NB4 (cell line): ENCODE data around the gene NUP210.

Source experiments
- POLR2A ChIP-seq: IDR thresholded peaks from 2 replicates; pipeline ENCODE4 v1.6.1; 2011; ENCODE audit warnings: mild to moderate bottlenecking; ENCODE audit not compliant: insufficient read length; ENCODE audit errors: extremely low read depth
- TF ChIP-seq, protein P1 (sequence below): IDR thresholded peaks from one replicate; pipeline ENCODE4 v1.5.1; 2012; ENCODE audit warnings: low read depth, low read length
- TF ChIP-seq, protein P2 (sequence below): IDR thresholded peaks from 2 replicates; pipeline ENCODE4 v1.6.1; 2011; ENCODE audit warnings: low read depth, low read length

DNA sequence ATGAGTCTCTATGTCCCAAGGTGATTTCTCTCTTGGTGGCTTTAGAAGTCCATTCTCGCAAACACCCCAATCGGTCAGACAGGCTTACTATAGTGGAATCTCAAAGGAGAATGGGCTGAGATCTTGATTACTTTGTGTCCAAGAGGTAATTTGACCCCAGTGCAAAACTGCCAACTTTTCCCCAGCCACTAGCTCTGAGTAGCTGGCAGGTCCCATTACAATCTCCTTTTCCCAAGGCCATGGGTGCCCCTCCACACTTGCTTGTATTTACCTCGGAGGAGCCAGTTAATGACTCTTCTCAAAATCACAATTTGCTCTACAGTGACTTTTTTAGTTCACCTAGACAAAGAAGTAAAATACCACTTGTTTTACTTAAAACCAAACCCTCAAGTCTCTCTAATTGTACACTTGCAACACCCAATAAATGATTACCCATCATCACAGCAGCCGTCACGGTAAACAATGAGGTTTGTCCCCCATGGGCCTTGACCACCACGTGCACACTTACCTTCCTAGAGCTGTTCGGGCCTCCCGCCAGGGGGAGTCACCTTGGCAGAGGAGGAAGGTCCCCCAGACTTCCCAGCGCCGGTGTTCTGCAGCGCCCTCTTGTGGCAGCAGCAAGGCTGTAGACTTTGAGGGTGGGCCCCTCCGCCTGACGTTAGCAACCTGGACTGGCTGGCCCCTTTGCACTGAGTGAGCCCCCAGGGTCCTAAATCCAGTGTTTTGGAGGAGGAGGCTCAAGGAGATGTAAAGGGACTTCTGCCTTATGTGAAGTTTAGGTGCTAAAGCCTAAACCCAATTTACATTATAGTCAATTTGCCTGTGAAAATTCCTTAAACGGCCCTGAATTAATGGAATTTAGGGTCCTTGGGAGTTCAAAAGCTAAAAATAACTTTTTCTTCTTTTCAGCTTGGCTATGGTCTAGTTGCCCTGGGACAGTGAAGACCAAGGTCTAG is 41.3 kb upstream of the NUP210 start:
- TF ChIP-seq, protein P1, sequence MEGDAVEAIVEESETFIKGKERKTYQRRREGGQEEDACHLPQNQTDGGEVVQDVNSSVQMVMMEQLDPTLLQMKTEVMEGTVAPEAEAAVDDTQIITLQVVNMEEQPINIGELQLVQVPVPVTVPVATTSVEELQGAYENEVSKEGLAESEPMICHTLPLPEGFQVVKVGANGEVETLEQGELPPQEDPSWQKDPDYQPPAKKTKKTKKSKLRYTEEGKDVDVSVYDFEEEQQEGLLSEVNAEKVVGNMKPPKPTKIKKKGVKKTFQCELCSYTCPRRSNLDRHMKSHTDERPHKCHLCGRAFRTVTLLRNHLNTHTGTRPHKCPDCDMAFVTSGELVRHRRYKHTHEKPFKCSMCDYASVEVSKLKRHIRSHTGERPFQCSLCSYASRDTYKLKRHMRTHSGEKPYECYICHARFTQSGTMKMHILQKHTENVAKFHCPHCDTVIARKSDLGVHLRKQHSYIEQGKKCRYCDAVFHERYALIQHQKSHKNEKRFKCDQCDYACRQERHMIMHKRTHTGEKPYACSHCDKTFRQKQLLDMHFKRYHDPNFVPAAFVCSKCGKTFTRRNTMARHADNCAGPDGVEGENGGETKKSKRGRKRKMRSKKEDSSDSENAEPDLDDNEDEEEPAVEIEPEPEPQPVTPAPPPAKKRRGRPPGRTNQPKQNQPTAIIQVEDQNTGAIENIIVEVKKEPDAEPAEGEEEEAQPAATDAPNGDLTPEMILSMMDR = peak; percentile 66
- TF ChIP-seq, protein P2, sequence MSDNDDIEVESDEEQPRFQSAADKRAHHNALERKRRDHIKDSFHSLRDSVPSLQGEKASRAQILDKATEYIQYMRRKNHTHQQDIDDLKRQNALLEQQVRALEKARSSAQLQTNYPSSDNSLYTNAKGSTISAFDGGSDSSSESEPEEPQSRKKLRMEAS = 0 out of 2 replicates have a peak, but pooled peaks have one; percentile 26
- no peak for TF ChIP-seq POLR2A
